GM19328 (cell line): ENCODE data around the gene NAP1L1.

Source experiments
- ATAC-seq: cut with Tn5 transposase; IDR thresholded peaks from one replicate; pipeline ENCODE4 v1.9.1; 2021; ENCODE audit warnings: mild to moderate bottlenecking, moderate library complexity; ENCODE audit not compliant: unreplicated experiment

NAP1L1 gene

DNA sequence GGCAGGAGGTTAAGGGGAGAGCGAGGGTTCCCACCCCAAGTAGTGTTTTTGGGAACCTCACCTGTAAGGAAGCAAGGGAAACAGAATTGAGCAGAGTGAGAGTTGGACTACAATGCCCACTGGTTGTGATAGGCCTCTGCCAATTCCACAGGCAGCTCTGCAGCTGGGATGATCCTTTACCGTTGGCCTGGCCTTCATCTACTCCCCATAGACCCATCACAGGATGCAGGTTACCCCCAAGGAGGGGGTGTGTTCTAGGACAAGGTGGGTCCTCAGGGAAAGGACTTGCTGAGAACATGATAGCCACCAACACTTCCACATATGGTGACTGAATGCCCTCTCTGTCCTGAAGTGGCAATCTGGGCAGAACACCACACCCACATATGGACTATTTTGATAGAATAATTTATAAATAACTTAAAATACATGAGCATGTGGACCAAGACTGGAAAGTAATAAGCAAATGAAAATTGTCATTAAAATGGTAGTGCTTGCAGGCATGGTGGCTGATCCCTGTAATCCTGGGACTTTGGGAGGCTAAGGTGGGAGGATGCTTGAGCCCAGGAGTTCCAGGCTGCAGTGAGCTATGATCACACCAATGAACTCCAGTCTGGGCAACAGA is 61.3 kb downstream of the NAP1L1 start:
- no peak for ATAC-seq

DNA sequence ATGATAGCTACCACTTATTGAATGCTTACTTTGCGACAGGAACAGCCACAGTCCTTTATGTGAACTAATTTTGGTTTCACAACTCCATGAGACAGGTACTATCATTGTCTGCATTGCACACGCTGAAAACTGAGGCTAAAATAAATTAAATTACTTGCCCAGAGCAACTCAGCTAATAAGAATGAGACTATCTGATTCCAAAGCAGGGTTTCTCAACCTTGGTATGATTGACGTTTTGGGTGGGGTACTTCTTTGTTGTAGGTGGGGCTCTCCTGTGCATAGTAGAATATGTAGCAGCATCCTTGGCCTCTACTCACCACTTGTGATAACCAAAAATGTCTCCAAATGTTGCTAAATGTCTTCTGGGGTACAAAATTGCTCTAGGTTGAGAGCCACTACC is 62.0 kb downstream of the NAP1L1 start:
- no peak for ATAC-seq

DNA sequence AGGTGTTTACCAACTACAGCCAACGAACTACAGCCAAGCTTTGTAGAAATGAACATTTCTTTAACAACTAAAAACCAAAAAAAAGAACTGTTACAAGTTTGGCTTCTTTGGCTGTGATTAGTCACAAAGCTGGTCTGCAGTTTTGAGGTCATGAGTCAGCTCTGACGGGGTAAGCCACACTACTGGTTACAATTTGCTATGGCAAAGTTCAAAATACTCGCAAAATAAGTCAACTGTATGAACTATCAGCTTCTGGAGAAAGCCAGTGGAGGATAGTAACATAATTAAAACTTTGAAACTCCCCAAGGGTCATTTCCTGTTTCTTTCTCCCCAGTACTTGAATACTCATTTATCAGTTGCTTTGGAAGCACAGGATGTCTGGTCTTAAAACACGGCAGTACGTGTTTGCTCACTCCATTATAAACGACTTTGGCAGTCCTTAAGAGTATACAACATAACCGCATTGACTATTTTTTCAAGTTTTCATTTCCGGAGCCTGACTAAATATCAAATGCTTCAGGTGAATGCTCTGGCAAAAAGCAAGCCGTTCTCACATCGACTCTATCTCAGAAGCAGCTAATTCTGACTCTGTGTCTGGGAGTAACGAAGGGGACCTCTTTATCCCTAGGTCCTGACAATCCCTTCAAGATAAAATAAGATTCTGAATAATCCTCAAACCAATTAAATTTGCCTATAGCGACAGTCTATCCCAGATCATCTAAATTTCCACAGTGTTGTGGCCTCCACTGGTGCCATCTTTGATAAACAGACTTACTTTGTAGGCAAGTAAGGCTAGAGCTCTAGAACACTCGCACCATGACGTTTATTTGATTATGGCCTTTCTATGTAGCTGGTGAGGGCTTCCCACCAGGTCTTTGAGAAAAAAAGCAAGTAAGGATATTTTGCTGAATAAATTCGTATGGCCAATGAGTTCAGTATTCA is 63.5 kb downstream of the NAP1L1 start:
- no peak for ATAC-seq

DNA sequence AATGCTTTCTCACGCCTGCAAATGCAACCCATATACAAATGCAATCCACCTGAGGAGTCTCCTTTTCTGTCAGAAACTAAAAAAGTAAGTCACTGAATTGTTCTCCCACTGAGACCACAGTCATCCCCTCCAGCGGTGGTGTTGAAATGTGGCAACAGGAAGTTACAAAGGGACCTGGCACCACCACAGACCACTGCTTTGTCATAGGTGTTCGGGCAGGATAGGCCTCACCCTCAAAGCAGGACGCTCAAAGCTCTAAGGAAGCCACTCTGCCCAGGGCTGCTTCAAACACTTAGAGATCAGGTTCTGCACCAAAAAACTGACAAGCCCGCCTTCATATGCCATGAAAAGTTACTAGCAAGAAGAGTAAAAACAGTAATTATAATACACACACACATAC is 64.2 kb downstream of the NAP1L1 start:
- peak; percentile 49 for ATAC-seq

DNA sequence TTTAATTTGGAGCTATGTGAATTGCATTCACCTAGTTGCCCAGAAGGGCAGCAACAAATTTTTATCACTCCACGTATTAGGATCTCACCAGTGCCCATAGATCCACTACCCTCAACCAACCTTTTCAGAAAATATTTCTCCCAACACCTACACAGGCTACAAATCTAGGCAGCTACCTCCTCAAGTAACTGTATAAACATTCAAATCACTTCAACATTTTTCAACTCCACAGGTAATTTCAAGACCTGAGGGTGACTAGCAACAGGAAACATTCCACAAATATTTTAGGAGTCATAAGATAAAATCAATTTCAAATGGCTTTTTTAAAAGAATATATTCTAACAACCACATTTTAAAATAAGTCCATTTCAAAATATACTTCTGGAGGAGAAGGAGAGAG is 65.8 kb downstream of the NAP1L1 start:
- ATAC-seq: no peak

GRCh38 chr12:76018111-76018510 is 66.4 kb downstream of the NAP1L1 start:
- no peak for ATAC-seq

DNA sequence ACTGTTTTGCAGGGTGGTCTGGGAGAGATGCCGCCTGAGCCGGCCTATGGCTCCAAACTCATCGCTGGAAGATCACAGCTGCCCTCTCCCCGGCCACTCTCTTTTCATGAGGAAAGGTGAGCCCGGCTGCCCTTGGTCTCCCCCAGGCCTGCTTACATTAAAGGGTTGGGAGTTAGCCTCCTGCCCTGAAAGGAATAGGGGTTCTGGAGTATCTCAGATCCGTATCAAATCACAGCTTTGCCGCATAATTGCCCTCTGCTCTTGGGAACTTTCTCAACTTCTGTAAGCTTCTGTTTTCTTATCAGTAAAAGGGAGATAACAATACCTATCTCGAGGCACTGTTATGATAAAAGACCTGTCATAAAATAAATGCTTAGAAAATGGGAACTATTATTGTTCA is 70.5 kb downstream of the NAP1L1 start:
- ATAC-seq: no peak

GRCh38 chr12:76013603-76014002 is 70.9 kb downstream of the NAP1L1 start:
- ATAC-seq: no peak

GRCh38 chr12:76012644-76013043 is 71.8 kb downstream of the NAP1L1 start:
- no peak for ATAC-seq

DNA sequence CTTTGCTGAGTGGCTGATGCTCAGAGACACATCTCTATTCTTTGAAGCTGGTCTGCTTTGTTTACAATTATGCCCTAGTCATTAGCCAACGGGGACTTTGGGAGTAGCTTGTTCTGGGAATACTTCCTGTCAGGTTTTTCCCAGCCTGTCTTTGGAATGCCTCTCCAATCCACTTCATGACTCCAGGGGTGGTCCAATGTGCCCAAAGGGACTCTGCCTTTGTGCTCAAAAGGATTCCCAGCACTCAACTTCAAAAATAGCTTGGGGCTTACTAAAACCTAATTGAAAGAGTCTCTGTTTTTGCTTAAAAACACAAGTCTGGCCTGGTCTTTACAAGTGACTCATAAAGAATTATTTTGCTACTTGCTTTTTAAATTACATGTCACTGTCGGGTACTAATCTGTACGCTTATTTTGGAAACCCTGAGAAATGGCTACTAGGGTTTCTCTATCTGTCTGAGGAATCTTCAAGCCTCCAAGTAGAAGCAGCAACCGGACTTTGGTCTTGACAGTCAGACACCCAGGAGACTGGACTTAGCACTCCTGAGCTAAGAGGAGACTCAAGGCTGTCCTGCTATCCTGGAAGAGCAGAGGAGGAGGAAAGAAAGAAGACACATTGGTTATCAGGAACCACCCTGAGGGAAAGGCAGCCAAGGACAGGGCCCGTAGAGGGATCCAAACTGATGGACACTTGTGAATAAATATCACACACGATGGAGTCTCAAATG is 73.6 kb downstream of the NAP1L1 start:
- ATAC-seq: no peak

DNA sequence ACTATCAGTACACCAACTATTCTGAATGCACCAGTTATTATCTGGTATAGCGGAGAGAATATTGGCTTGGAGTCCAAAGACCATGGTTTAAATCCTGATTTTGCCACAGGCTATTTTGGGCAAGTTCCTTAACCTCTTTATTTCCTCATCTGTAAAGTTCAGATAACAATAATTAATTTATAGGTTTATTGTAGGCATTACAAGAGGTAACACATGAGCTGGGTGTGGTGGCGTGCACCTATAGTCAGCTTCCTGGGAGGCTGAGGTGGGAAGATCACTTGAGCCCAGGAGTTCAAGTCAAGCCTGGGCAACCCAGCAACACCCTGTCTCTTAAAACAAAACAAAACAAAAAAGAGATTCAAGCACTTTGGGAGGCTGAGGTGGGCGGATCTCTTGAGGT is 76.1 kb downstream of the NAP1L1 start:
- ATAC-seq: no peak

GRCh38 chr12:76007640-76008039 is 76.8 kb downstream of the NAP1L1 start:
- ATAC-seq: no peak

- no peak for ATAC-seq
These were observed 78.2 kb downstream of the NAP1L1 start for GRCh38 chr12:76006028-76006925.

- ATAC-seq: no peak
These were observed 81.2 kb downstream of the NAP1L1 start for GRCh38 chr12:76003355-76003638.

DNA sequence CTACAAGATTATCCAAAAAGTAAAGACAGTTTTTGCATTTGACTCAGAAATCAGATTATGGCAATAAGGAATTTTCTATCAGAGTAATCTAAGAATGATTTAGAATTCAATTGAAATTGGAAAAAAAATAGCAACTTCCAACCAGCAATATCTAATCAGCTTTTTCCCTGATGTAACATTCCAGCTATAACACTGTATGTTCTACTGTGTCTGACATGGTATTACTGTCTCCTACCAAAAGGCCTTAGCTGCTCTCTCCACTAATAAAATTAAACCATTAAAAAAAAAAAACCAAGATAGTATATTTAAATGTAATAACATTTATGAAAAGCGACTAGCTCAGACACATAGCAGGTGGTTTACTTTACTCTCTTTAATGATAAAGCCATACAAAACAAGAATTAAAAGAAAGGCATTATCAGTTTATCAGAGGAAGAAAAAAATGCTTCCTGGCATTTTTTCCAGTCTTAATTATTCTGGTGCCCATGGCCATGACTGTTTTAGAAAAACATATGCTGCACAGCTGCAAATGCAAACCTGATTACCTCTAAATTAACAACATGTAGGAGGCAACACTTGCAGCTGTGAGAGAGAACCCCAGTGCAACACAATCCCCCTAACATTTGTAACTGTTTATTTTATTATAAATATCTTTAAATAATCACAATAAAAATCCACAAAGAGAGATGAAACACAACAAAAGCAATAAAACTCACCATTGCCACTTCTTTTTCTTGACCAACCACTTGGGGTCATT is 81.7 kb downstream of the NAP1L1 start:
- no peak for ATAC-seq

DNA sequence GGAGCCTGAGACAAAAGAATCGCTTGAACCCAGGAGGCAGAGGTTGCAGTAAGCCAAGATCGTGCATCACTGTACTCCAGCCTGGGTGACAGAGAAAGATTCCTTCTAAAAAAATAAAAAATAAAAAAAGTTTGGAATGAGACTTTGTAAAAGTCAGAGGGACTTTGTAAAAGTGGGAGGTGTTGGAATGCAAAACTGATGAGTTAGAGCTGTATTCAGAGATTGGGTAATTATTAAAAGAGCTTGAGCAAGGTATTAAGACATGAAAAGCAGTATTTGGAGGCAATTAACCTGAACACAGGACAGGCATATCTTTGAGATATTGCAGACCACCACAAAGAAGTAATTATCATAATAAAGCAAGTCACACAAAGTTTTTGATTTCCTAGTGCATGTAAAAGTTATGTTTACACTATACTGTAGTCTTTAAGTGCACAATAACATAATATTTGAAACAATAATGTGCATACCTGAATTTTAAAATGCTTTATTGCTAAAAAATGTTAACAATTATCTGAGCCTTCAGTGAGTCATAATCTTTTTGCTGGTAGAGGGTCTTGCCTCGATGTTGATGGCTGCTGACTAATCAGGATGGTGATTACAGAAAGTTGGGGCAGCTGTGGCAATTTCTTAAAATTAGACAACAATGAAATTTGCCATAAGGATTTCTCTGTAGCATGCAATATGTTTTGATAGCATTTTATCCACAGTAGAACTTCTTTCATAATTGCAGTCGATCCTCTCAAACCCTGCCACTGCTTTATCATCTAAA is 86.0 kb downstream of the NAP1L1 start:
- no peak for ATAC-seq

DNA sequence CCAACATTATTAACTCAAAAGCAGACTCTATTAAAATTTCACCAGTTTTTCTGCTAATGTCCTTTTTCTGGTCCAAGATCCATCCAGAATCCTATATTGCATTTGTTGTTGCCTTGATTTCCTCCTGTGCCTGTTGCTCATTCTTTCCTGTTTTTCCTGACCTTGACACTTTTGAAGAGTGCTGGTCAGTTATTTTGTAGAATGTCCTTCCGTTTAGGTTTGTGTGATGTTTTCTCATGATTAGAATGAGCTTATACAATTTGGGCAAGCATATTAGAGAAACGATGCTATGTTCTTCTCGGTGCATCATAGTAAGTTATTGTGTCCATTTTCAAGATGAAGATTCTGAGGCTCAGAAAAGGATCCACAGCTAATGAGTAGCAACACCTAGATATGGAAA is 86.8 kb downstream of the NAP1L1 start:
- ATAC-seq: no peak

DNA sequence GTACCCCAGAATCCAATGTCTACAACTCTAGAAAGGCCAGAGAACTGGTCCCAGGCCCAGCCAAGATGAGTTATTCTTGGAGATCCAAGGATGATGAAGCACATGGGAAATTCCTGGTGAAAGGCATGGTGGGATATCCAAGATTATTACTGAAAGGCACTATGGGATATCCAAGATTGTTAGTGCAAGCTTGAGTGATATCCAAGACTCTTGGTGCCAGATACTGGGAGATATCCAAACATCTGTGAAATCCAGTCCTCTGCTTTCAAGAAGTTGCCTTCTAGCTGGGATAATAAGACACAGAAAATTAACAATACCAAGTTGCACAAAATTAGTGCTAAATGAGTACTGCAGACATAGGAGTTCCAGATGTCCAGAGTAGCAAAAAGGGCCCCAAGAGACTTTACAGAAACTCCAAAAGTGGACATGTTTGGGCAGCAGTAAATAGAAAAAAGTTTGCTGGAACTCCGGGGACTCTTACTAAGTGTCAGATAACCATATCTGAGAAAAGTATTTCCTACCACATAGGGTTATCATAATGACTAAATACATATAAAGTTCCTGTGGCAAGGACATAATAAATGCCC is 87.5 kb downstream of the NAP1L1 start:
- ATAC-seq: no peak

- no peak for ATAC-seq
These were observed 88.8 kb downstream of the NAP1L1 start for GRCh38 chr12:75995691-75996090.
